Stimulated activated CD4-positive, alpha-beta T cell treated with anti-CD3 and anti-CD28 coated beads, Interleukin-4, amount 100 ng/mL, for 24 hours (primary cell): ENCODE data around the gene FMN2.

ENCODE experiments used
- DNase-seq: peaks from one replicate; pipeline ENCODE4 v3.0.0-alpha.2; 2020

FMN2 gene

GRCh38 chr1:240099329-240099728 is 7.6 kb downstream of the FMN2 start:
- no peak for DNase-seq

- no peak for DNase-seq
Observed at GRCh38 chr1:240099748-240100147, 8.1 kb downstream of the FMN2 start.

GRCh38 chr1:240100371-240100934 is 8.8 kb downstream of the FMN2 start:
- DNase-seq = no peak

DNA sequence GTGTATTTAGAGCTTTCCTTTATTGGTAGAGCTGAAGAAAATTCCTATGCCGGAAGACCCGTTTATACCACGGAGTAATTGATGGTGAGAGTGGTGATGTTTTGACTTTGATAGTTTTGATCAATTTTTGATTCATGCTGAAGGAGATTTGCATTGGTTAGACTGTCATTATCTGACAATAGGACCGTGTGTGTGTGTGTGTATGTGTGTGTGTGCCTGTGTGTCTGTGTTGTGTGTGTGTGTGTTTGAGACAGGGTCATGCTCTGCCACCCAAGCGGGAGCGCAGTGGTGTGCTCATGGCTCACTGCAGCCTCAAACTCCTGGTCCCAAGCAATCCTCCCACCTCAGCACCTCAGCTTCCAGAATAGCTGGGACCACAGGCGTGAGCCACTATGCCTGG is 9.6 kb downstream of the FMN2 start:
- no peak for DNase-seq

GRCh38 chr1:240101737-240102136 is 10.1 kb downstream of the FMN2 start:
- no peak for DNase-seq

DNA sequence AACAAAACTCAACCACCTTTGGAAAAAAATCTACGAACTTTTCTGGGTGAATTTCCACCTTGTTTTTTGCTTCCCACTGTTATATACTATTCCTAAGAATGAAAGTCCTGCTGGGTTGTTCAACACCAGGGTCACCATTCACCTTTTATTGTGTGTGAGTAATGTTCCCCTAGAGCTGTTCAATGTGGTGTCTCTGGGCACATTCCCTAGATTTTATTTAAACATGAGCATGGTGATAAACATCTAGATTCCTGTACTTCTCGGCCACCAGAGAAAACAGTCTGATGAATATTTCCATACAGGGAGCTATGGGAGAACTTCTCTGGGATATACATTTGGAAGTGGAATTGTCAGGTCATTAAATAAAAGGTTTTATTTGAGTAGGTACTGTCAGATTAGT is 13.0 kb downstream of the FMN2 start:
- DNase-seq = no peak

DNA sequence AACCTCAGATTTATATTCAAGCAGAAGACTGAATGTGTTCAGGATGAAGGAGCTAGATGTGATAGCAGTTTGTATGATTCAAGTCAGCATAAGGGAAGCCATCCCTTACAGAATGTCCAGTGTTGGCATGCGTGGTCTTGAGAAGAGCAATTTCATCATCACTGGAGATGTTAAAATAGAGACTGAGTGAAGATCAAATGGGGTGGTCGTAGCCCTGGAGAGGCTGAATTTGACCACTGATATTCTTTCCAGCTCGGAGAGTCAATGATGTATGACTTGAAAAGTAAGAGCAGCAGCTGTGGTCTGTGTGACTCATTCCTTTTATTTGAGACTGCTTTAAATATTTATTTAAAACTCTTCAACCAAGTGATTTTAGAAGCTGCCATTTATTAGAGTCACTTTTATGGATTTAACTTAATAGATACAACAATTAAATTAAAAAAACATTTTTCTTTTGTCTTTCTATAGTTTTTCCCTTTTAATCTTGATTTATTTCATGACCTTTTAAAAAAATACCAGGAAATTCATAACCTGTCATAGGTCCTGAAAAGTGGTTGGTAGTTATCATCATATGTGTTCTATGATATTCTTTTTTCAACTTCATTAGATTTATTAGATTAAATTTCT is 15.5 kb downstream of the FMN2 start:
- DNase-seq = no peak

GRCh38 chr1:240109130-240109529 is 17.4 kb downstream of the FMN2 start:
- DNase-seq = no peak

- no peak for DNase-seq
Observed at GRCh38 chr1:240109920-240110636, 18.4 kb downstream of the FMN2 start.

GRCh38 chr1:240111558-240111957 is 19.9 kb downstream of the FMN2 start:
- DNase-seq = no peak

DNA sequence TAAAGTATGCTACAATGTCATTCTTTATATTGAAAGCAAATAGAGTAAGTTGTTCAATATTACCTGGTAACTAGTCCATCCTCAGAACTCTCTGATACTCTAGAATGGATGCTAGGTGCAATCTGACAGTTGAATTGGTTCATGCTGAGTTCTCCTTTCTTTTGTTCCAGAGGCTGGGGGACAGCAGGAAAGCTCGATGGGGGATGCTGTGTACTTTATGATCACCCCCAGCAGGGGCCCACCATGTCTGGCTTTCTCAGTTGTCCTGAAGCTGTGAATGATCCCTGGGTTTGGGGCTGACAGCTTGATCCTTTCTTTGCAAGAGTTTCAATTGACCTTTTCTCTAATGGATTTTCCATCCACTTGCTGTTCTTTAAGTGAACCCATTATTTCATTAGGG is 22.5 kb downstream of the FMN2 start:
- no peak for DNase-seq

GRCh38 chr1:240115831-240116230 is 24.1 kb downstream of the FMN2 start:
- no peak for DNase-seq

GRCh38 chr1:240116831-240117769 is 25.4 kb downstream of the FMN2 start:
- no peak for DNase-seq

GRCh38 chr1:240117930-240118329 is 26.2 kb downstream of the FMN2 start:
- DNase-seq = no peak

DNA sequence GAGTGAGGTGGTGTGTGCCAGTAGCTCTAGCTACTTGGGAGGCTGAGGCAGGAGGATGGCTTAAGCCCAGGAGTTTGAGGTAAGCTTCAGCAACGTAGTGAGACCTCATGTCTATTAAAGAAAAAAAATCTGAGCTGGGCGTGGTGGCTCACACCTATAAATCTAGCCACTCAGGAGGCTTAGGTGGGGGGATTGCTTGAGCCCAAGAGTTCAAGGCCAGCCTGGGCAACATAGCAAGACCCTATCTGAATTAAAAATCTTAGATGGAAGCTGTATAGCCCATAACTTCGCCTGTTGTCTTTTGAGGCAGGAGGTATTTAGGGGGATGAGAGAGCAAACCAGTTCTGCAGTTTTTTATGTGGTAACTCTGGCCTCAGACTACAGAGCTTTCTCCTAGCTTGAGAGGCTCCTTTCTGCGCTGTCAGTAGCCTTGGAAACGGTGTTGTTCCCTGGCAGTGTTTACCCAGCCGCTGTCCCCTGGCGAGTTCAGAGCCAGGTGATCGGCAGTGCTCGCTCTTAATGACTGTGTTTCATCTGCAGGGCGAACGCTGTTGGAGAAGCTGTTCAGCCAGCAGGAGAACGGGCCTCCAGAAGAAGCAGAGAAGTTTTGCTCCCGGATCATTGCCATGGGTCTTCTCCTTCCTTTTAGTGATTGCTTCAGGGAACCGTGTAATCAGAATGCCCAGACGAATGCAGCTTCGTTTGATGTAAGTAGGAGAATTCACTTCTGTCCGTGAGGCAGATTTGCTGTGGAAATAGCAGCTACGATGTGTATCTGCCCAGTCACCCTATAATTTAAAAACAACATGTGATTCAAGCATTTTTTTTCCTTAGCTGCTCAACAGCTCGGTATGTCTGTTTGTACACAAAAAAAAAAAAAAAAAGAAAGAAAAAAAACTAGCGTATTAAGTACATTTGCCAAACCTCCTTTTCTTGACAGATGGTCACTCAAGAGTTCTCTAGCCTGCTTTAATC is 31.2 kb downstream of the FMN2 start:
- DNase-seq = no peak

DNA sequence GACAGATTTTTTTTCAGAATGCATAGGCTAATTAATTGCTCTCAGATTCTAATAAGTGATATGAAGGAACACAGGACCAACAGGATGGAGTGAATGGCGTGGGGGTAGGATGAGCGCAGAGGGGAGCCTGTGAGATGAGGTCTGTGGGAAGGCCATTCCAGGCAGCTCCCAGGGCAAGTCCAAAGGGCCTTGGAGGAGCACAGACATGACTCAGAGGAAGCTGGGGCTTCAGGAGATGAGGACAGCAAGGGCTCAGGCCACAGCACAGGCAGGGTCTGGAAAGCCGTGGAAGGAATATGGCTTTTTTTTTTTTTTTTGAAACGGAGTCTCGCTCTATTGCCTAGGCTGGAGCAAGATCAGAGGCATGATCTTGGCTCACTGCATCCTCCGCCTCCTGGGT is 35.1 kb downstream of the FMN2 start:
- DNase-seq = no peak

DNA sequence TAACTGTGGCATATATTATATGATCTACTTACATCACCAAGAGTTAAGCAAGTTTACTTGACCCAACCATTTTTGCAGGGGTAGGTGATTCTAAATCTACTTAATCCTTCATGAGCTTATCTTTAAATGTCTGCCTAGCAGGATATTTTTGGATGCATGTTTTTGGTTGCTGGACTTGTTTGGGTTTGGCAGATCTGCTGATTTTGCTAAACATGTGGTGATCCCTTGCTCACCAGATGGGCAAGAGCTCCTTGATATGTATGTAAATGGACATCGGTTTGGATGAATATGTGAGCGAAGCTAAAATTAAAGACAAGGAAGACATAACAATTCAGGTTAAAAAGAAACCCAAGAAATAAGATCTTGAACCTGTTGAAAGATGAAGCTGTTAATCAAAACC is 36.7 kb downstream of the FMN2 start:
- no peak for DNase-seq

GRCh38 chr1:240134113-240134512 is 42.4 kb downstream of the FMN2 start:
- no peak for DNase-seq

DNA sequence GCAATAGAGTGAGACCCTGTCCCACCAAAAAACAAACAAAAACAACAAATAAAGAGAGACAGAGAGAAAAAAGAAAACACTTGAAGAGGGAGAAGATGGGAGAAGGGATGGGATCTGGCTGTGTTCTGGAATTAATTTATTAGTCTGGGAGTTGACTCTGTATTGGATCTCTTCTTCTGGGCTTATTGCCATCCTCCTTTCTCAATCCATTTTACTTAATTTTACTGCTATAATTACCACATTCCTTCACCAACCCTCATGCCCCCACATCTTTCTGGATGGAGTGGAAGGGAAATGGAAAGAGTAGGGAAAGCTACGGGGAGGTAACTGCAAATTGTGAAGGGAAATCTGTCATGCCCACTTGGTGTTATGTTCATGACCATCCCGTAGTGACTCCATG is 42.9 kb downstream of the FMN2 start:
- no peak for DNase-seq

- DNase-seq = no peak
Observed at GRCh38 chr1:240136402-240136801, 44.7 kb downstream of the FMN2 start.

- DNase-seq = no peak
Observed at GRCh38 chr1:240138867-240139266, 47.2 kb downstream of the FMN2 start.

- no peak for DNase-seq
Observed at GRCh38 chr1:240139511-240139910, 47.8 kb downstream of the FMN2 start.
